Hepatocyte (in vitro differentiated cells): ENCODE results near the gene PRPF19. TPM values are rescaled to one million over a fixed set of nuclear protein-coding genes. Genes with fewer than 3 reads are reported as not detected.

Experiments
- DNase-seq: peaks from one replicate; pipeline ENCODE4 v3.0.0-alpha.2; 2016; ENCODE audit warnings: low spot score
- H2AFZ ChIP-seq: fragments of 200-600 bp; sonication (generic); 2 replicates; pipeline ENCODE4 v1.6.0; 2016; ENCODE audit warnings: antibody characterized with exemption, mild to moderate bottlenecking
- H3K27ac ChIP-seq: fragments of 200-600 bp; sonication (generic); 2 replicates; pipeline ENCODE4 v1.5.1; 2016; ENCODE audit warnings: mild to moderate bottlenecking
- H3K27me3 ChIP-seq: fragments of 200-600 bp; sonication (generic); 2 replicates; pipeline ENCODE4 v1.6.1; 2016
- H3K36me3 ChIP-seq: fragments of 200-600 bp; sonication (generic); replicated peaks from 2 replicates; pipeline ENCODE4 v1.5.1; 2016; ENCODE audit warnings: low read depth; ENCODE audit not compliant: insufficient read depth
- H3K4me1 ChIP-seq: fragments of 200-600 bp; sonication (generic); 2 replicates; pipeline ENCODE4 v1.5.1; 2016; ENCODE audit warnings: mild to moderate bottlenecking, moderate library complexity; ENCODE audit not compliant: insufficient read depth
- H3K4me2 ChIP-seq: fragments of 200-600 bp; sonication (generic); 2 replicates; pipeline ENCODE4 v1.6.0; 2016
- H3K4me3 ChIP-seq: fragments of 200-600 bp; sonication (generic); 2 replicates; pipeline ENCODE4 v1.5.1; 2016; ENCODE audit warnings: mild to moderate bottlenecking
- H3K79me2 ChIP-seq: fragments of 200-600 bp; sonication (generic); 2 replicates; pipeline ENCODE4 v1.6.0; 2017; ENCODE audit warnings: mild to moderate bottlenecking
- H3K9me2 ChIP-seq: fragments of 200-600 bp; sonication (generic); replicated peaks from 2 replicates; pipeline ENCODE4 v1.6.0; 2017; ENCODE audit warnings: mild to moderate bottlenecking; ENCODE audit not compliant: insufficient read depth
- H3K9me3 ChIP-seq: fragments of 200-600 bp; sonication (generic); 2 replicates; pipeline ENCODE4 v1.5.1; 2016; ENCODE audit warnings: low read depth, mild to moderate bottlenecking
- H4K20me1 ChIP-seq: fragments of 200-600 bp; sonication (generic); 2 replicates; pipeline ENCODE4 v1.6.0; 2016; ENCODE audit warnings: mild to moderate bottlenecking; ENCODE audit not compliant: insufficient read depth, poor library complexity, severe bottlenecking
- EZH2 ChIP-seq: fragments of 200-600 bp; sonication (generic); IDR thresholded peaks from 2 replicates; pipeline ENCODE4 v1.6.1; 2016; ENCODE audit warnings: antibody characterized with exemption, mild to moderate bottlenecking, borderline replicate concordance
- EZH2phosphoT487 ChIP-seq: fragments of 200-600 bp; sonication (generic); IDR thresholded peaks from one replicate; pipeline ENCODE4 v1.6.1; 2018; ENCODE audit warnings: antibody characterized with exemption, mild to moderate bottlenecking, low read depth, moderate library complexity; ENCODE audit not compliant: unreplicated experiment, severe bottlenecking
- WGBS: methylation state at CpG from one replicate; pipeline ENCODE4 v1.1.6; 2016; ENCODE audit warnings: low lambda C conversion rate; ENCODE audit errors: missing lambda C conversion rate; 5-methylcytosine and 5-hydroxymethylcytosine counted together
- polyA plus RNA-seq: library from polyadenylated mRNA; unstranded; fragments of >200 nt; fragmentation: Nextera tagmentation; extraction: Ambion mirVana; gene quantifications from 2 replicates; pipeline ENCODE4 v1.2.1, GENCODE V29; 2016
- total RNA-seq: library from RNA; depleted of rRNA; stranded (reverse); fragments of >200 nt; gene quantifications from 2 replicates; pipeline ENCODE4 v1.2.3, GENCODE V29; 2014
- TF ChIP-seq, protein P1 (sequence below): fragments of 200-600 bp; sonication (generic); IDR thresholded peaks from 2 replicates; pipeline ENCODE4 v1.5.1; 2016; ENCODE audit warnings: antibody characterized with exemption, mild to moderate bottlenecking; ENCODE audit not compliant: poor library complexity

PRPF19 gene
- total and polyA plus RNA-seq, 2 experiments from 2014 or later = 19.3 to 53.8 TPM

DNA sequence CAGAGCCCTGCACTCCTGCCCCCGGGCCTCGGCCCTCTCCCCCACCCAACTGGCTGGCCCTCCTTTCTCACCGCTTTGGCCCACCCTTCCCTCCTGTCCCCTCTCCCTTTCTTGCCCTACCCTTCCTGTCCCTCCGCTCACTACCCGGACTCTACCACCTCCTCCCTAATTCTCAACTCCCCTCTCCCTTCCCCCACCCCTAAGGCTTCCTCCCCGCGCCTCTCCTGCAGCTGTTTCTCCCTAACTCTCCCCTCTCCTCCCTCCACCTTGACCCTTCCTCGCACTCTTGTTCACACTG lies 45.2 kb upstream of the PRPF19 start:
- WGBS = no CpG with 5 or more reads among the region's 8 CpGs
- Histone ChIP-seq H3K79me2 (no peaks in the 10 kb centered on the region), H3K27me3 (peaks cover 35% of the 10 kb centered on the region), H3K9me3 (no peaks in the 10 kb centered on the region), H4K20me1 (no peaks in the 10 kb centered on the region), H3K36me3 (no peaks in the 10 kb centered on the region), H3K27ac (no peak overlapping the region), H3K4me2 (peak overlapping the region; percentile 81), H3K9me2 (no peaks in the 10 kb centered on the region), H3K4me3 (no peak overlapping the region), H3K4me1 (peaks cover 3% of the 10 kb centered on the region), H2AFZ (peak overlapping the region; percentile 75)
- DNase-seq = no peak
- TF ChIP-seq, protein P1, sequence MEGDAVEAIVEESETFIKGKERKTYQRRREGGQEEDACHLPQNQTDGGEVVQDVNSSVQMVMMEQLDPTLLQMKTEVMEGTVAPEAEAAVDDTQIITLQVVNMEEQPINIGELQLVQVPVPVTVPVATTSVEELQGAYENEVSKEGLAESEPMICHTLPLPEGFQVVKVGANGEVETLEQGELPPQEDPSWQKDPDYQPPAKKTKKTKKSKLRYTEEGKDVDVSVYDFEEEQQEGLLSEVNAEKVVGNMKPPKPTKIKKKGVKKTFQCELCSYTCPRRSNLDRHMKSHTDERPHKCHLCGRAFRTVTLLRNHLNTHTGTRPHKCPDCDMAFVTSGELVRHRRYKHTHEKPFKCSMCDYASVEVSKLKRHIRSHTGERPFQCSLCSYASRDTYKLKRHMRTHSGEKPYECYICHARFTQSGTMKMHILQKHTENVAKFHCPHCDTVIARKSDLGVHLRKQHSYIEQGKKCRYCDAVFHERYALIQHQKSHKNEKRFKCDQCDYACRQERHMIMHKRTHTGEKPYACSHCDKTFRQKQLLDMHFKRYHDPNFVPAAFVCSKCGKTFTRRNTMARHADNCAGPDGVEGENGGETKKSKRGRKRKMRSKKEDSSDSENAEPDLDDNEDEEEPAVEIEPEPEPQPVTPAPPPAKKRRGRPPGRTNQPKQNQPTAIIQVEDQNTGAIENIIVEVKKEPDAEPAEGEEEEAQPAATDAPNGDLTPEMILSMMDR = no peak
- TF ChIP-seq EZH2 (no peak), EZH2phosphoT487 (no peak)

DNA sequence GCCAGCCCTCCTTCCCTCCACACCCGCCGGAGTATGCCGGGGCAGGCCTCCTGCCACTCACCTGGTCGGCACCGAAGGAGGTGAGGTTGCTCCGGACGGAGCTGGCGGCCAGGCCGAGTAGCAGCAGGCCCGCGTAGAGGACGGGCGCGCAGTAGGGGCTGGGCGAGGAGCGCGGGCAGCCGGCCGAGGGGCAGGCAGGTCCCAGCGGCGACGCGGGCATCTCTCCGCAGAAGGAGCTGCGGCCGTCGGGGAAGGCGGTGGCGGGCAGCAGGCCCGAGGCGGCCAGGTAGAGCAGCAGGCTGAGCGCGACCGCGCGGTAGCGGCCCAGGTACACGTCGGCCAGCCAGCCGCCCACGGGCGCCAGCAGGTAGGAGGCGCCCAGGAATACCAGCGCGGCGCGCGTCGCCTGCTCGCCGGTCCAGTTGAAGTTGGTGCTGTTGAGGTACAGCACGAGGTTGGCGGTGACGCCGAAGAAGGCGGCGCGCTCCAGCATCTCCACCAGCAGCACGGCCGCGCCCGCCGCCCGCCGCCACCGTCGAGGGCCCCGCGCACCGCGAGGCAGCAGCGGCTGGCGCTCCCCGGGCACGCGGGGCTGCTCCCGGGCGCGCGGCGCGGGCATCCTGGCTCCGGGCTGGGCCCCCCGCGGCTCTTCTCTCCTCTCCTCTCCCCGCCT lies 44.7 kb upstream of the PRPF19 start:
- H3K27me3 ChIP-seq = peaks cover 35% of the 10 kb centered on the region
- TF ChIP-seq EZH2 (peak; percentile 40), EZH2phosphoT487 (no peak)
- TF ChIP-seq, protein P1 = no peak
- H3K9me2 ChIP-seq = no peaks in the 10 kb centered on the region
- H3K4me1 ChIP-seq = peaks cover 3% of the 10 kb centered on the region
- no peak overlapping the region for H3K27ac ChIP-seq
- no peaks in the 10 kb centered on the region for H3K36me3 ChIP-seq
- no peaks in the 10 kb centered on the region for H3K9me3 ChIP-seq
- H3K79me2 ChIP-seq = no peaks in the 10 kb centered on the region
- 8% methylated on average over 49 of the region's 86 CpGs for WGBS
- no peak overlapping the region for H3K4me3 ChIP-seq
- peak overlapping the region; percentile 40 for H2AFZ ChIP-seq
- DNase-seq = peak; percentile 56
- no peaks in the 10 kb centered on the region for H4K20me1 ChIP-seq
- H3K4me2 ChIP-seq = peak overlapping the region; percentile 81

DNA sequence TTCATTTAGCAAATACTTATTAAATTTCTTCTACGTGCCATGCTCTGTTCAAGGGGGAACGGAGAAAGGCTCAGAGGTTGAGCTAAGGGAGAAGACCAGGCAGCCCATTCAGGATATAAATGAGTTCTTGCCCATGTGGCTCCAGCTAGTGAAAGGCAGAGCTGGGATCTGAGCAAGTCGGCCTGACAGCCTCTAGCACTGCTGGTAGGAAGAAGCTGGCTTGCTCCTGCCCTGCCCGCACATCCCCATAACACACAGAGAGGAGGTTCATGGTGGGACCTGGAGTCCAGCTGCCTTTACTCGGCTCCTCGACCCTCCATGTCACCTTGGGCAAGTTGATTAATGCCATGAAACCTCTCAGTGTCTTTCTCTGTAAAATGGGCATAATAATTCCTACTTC lies 43.6 kb upstream of the PRPF19 start:
- Histone ChIP-seq H3K9me3 (no peaks in the 10 kb centered on the region), H3K27me3 (peaks cover 35% of the 10 kb centered on the region), H3K79me2 (no peaks in the 10 kb centered on the region), H3K36me3 (no peaks in the 10 kb centered on the region), H3K4me2 (no peak overlapping the region), H3K27ac (no peak overlapping the region), H3K9me2 (no peaks in the 10 kb centered on the region), H4K20me1 (no peaks in the 10 kb centered on the region), H2AFZ (no peak overlapping the region), H3K4me1 (peaks cover 3% of the 10 kb centered on the region), H3K4me3 (no peak overlapping the region)
- WGBS = 85% methylated on average over 6 of the region's 6 CpGs
- no peak for DNase-seq
- TF ChIP-seq EZH2phosphoT487 (no peak), EZH2 (no peak)
- TF ChIP-seq, protein P1 = no peak
